ENCODE results near the gene STRA6. TPM values are rescaled to one million over a fixed set of nuclear protein-coding genes. Genes with fewer than 3 reads are reported as not detected.

STRA6 gene
- total RNA-seq, 4 donors from 2014 or later: 0.39 to 1.9 TPM; not detected in 2

DNA sequence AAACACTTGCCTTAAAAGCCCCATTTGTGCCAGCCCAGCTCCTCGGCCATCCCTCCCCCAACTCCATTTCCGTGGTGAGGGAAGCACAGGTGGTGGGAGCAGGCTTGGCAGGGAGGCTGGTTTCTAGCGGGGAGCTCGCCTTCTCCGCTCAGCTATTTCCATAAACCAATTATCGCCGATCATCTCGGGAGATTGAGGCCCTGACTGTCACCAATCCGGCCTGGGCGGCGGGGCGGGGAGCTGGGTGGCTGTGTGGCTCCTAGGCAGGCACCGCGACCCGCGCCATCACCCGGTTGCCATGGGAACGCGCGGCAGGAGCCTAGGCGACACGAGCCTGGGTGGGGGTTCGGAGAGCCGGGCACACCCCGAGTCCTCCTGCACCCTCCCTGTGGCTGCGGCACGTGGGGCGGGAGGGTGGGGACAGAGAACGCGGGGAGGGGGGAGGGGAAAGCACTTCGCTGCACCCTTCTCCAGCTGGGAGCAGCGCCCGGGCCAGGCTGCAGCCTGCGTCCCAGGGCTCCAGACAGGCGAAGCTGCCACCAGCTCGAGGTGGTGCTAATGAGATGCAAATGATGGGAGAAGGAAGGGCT is 42.9 kb upstream of the STRA6 start:
- no peaks in the 10 kb centered on the region for H3K9me3 ChIP-seq
- WGBS, 2 donors: 0 to 7% methylated on average over 4 to 28 of the region's 36 CpGs
- H3K4me1 ChIP-seq: peaks cover 0 to 23% (median 5%) of the 10 kb centered on the region in 4 donors
- peaks cover 0 to 24% of the 10 kb centered on the region in 2 donors for H3K27me3 ChIP-seq
- H3K27ac ChIP-seq: no peak overlapping the region
- no peak overlapping the region for H3K4me3 ChIP-seq
- TF ChIP-seq EP300 (IDR thresholded peaks at IDR 0.05) (no peak), POLR2A (IDR thresholded peaks at IDR 0.05) (no peak)
- TF ChIP-seq, protein P1, sequence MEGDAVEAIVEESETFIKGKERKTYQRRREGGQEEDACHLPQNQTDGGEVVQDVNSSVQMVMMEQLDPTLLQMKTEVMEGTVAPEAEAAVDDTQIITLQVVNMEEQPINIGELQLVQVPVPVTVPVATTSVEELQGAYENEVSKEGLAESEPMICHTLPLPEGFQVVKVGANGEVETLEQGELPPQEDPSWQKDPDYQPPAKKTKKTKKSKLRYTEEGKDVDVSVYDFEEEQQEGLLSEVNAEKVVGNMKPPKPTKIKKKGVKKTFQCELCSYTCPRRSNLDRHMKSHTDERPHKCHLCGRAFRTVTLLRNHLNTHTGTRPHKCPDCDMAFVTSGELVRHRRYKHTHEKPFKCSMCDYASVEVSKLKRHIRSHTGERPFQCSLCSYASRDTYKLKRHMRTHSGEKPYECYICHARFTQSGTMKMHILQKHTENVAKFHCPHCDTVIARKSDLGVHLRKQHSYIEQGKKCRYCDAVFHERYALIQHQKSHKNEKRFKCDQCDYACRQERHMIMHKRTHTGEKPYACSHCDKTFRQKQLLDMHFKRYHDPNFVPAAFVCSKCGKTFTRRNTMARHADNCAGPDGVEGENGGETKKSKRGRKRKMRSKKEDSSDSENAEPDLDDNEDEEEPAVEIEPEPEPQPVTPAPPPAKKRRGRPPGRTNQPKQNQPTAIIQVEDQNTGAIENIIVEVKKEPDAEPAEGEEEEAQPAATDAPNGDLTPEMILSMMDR (IDR thresholded peaks at IDR 0.05): no peak
- no peaks in the 10 kb centered on the region for H3K36me3 ChIP-seq
- no peak for DNase-seq (ENCODE audit: low spot score in 2 of 2)

GRCh38 chr15:74244822-74245341 is 42.3 kb upstream of the STRA6 start:
- WGBS, 2 donors: 57 to 61% methylated on average over 4 of the region's 4 CpGs
- H3K4me3 ChIP-seq: no peak overlapping the region
- no peaks in the 10 kb centered on the region for H3K36me3 ChIP-seq
- H3K4me1 ChIP-seq: peaks cover 0 to 28% (median 7%) of the 10 kb centered on the region in 4 donors
- H3K27me3 ChIP-seq: peaks cover 0 to 24% of the 10 kb centered on the region in 2 donors
- DNase-seq (ENCODE audit: low spot score in 2 of 2): no peak
- no peak overlapping the region for H3K27ac ChIP-seq
- no peaks in the 10 kb centered on the region for H3K9me3 ChIP-seq
- TF ChIP-seq POLR2A (IDR thresholded peaks at IDR 0.05) (no peak), EP300 (IDR thresholded peaks at IDR 0.05) (no peak)
- TF ChIP-seq, protein P1 (IDR thresholded peaks at IDR 0.05): no peak

DNA sequence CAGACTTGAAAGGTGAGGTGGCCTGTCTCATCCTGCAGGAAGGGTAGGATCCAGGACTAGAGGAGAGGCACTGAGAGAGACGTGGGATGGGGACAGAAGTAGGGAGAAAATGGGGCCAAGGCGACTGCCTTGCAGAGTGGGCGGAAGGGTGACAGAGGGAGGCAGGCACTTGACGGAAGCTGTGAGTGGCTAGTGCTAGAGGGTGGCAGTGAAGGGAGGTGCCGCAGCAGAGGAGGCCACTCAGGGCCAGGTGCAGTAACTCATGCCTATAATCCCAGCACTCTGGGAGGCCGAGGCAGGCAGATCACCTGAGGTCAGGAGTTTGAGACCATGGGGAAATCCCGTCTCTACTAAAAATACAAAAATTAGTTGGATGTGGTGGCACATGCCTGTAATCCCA is 40.8 kb upstream of the STRA6 start:
- 76 to 87% methylated on average over 7 of the region's 7 CpGs for WGBS, 2 donors
- H3K36me3 ChIP-seq: no peaks in the 10 kb centered on the region
- peaks cover 0 to 34% (median 7%) of the 10 kb centered on the region in 4 donors for H3K4me1 ChIP-seq

DNA sequence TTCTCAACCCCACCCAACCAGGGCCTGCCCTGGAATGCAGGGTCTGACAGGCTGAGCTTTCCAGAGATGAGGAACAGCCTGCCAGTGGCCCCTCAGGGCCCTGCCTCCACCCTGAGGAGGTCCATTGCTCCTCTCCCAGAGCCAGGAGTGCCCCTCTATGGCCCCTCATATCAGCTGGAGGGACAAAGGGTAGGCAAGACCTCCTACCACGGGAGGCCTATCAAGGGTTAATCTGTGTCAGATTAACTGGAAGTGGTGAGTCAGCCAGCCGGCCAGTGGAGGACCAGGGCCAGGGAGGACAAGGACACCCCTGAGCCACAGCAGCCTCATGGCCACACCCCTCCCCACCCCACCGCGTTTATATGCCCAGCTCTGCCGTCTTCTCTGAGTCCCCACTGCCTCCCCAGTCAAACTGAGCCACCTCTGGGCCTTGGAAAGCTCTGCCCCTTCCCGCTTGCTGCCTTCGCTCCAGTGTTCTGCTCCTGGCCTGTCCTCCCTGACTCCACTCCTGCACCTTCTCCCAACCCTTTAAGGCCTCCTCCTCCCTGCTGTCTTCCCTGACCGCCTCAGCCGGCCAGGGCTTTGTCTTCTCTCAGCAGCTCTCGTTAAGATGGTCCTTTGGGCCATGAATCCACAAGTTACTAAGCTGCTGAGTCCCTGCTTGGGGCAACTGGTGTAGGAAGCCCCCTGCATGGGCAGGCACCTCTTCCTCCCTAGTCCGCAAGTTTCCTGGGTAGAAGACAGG is 40.0 kb upstream of the STRA6 start:
- TF ChIP-seq EP300 (IDR thresholded peaks at IDR 0.05) (no peak), POLR2A (IDR thresholded peaks at IDR 0.05) (no peak)
- TF ChIP-seq, protein P1 (IDR thresholded peaks at IDR 0.05): no peak
- no peaks in the 10 kb centered on the region for H3K36me3 ChIP-seq
- no peaks in the 10 kb centered on the region for H3K9me3 ChIP-seq
- peaks cover 0 to 24% of the 10 kb centered on the region in 2 donors for H3K27me3 ChIP-seq
- H3K27ac ChIP-seq: no peak overlapping the region
- peaks cover 0 to 34% (median 7%) of the 10 kb centered on the region in 4 donors for H3K4me1 ChIP-seq
- no peak for DNase-seq (ENCODE audit: low spot score in 2 of 2)
- no peak overlapping the region for H3K4me3 ChIP-seq
- WGBS, 2 donors: 46 to 50% methylated on average over 10 to 11 of the region's 11 CpGs

More for the DNA sequence above, 40.8 kb upstream of the STRA6 start:
- Histone ChIP-seq H3K9me3 (no peaks in the 10 kb centered on the region), H3K4me3 (no peak overlapping the region), H3K27me3 (peaks cover 0 to 24% of the 10 kb centered on the region in 2 donors), H3K27ac (no peak overlapping the region)
- DNase-seq (ENCODE audit: low spot score in 2 of 2): no peak
- no peak for TF ChIP-seq POLR2A (IDR thresholded peaks at IDR 0.05)
- TF ChIP-seq, protein P1 (IDR thresholded peaks at IDR 0.05): no peak
- no peak for TF ChIP-seq EP300 (IDR thresholded peaks at IDR 0.05)
